Measurements from ENCODE around the gene POLR1A. TPM values are rescaled to one million over a fixed set of nuclear protein-coding genes. Genes with fewer than 3 reads are reported as not detected.

POLR1A gene
- total RNA-seq, 1 donor from 2014 or later: 9.2 TPM

DNA sequence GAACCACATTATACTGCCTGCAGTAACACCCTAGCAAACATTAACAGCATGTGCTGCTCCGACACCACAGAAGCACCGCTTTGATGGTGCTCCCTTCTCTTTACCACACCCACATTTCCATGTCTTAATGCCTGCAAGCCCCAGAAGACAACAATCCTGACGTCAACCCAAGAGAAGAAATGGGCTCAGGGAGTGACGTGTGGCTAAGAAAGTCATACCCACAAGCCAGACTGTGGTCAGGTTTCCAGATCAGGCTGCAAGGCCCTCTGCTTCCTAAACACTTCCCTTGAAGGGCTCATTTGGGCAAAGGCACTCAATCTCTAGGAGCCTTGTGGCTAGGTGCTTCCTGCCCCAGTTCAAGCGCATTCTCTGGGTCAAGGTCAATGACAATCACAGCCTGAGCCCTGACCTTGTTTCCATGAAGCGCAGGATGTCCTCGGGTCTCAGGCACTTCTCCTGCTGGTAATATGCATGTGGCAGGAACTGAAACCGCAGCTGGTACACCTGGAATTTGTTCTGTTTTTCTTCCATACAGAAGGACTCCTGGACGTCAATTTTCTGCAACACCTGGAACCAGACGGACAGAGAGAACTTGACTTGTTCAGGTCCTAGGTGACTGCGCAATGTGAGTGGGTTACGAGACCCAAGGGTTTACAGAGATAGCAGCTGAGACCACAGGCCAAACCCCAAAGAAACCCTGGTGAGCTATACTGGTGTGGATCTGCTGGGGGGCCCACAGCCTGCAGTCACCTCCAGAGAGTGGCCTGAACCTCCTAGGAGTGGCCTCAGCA lies 67.2 kb downstream of the POLR1A start:
- DNase-seq (ENCODE audit: low read depth in 2 of 2): peak in 1 of 2 donors; percentile 14

DNA sequence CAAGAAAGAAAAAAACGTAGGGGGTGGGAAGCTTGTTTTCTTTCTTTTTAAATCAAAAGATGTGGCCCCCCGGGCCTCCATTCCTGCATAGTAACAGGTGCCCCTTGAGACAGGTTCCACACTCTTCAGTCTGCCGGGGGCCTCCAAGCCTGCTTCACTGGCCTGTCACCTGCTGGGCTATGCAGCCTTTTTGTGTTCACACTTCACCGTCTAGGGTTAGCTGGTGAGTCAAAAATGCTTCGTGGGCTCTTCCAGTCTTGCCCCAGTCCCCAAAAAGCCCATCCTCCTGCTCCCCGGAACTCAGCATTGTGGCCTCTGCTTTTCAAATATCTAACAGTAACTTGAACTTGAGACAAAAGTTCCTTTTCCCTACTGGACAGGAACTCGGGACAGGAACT lies 67.9 kb downstream of the POLR1A start:
- DNase-seq (ENCODE audit: low read depth in 2 of 2): no peak

- DNase-seq (ENCODE audit: low read depth in 2 of 2): peak; percentile 60 to 89
Observed at GRCh38 chr2:86037141-86037794, 68.4 kb downstream of the POLR1A start.

DNA sequence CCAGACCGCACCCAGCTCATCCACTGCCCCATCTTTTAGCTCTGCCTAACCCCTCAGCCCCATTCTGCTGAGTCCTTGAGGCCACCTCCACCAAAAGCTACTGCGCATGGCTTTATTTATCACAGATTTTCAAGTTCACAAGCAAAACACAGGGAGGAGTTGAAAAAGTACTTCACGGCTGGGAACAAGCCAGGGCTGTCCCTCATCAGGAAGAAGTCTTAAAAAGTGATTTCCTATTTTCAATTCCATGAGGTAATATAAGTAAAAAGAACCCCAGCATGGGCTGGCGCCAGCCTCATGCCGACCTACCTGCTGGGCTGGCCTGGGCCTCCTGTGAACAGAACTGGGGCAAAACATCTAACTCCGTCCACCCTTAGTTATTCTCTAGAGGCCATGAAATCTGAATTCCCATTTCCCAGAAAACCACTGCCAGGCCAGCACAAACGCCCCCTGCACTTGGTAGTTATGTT lies 69.0 kb downstream of the POLR1A start:
- DNase-seq (ENCODE audit: low read depth in 2 of 2): no peak

GRCh38 chr2:86035883-86036668 lies 69.6 kb downstream of the POLR1A start:
- peak; percentile 53 to 92 for DNase-seq (ENCODE audit: low read depth in 2 of 2)

DNA sequence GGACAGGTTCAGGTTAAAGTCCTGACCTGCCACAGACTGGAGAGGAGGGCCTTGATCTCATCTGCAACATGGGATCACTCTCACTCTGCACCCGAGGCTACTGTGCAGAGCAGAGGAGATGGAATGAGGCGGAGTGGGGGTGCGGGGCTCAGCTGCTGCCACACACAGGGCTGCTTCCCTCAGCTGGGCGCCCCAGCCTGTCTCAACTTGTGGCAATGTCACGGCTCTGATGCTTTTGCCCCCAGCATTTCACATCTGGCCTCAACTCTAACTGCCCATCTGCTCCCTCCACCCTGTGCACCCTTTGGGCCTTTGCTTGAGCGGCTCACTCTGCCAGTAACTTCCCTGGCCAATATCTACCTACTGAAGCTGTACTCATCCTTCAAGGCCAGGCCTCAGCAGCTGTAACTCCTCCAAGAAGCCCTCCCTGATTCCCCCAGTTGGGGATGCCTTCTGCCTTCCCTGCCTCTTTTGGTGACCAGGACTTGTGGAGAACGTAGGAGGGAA lies 70.3 kb downstream of the POLR1A start:
- DNase-seq (ENCODE audit: low read depth in 2 of 2): no peak

DNA sequence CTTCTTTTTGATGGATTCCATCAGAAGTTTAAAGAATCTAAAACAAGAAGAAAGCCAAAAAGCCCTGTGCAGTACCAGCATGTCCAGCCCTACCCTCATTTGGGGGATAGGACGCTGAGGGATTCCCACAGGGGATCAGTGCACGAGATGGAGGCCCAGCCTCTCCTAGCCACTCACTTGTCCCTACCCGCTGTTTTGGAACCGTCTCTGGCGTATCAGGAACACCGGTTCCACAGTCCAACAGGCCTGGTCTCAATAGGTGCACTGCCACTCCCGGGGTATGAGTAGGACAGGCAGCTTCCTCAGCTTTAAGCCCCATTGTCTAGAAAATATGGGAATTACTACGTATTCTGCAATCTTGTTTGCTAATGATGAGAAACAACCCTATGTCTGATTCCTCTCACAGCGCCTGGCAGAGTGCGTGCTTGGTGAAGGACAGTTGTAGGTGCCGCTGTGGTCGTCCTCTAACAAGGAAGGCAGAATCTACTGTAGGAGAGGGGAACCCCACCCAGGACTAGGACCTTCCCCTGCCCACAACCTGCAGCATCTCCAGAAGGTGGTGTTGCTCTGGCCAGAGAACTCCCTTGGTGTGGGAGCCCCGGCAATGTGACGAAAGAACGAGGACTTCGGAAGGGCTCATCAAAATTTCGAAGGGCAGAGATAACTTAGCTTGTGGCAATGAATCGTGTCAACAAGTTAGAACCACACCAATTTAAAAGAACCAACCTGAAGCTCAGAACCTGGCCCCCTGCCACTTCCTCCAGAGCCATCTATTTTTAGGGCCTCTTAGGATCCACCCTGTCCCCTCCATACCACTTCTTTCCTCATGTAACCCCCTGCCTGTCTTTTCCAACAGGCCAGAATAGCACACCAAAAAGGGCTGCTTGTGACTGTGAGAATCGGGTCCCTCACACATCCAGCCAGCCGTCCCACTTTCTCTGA lies 71.7 kb downstream of the POLR1A start:
- no peak for DNase-seq (ENCODE audit: low read depth in 2 of 2)

DNA sequence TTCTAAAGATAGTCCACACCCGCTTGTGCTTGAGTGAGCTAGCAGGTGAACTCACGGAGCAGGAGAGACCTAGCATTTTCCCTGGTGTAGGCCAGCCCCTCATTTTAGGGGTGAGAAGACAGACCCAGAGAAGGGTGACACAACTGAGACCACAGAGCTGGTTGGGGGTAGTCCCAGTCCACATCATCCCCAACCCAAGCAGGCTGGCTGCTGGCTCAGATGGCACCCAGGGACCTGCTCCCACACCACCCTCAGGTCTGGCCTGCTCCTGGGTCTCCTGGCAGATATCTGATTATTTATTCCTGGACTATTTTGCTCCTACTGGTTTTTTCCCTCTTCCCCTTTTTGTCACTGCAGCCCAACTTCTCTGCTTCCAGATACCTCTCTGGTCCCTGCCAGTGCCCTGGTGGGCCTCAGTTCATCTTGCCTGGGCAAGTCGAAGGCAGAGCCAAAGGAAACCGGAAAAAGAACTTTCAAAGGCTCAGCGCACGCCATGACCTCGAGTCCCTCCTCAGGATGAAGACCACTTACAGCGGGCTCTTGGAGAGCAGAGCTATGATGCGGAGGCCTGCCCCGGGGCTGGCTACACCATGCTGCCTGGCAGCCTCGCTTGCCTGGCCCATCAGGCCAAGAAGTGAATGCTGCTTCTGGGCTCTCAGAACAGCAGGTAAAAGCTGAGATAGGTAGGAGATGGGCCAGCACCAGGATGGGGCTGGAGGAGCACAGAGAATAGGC lies 72.7 kb downstream of the POLR1A start:
- no peak for DNase-seq (ENCODE audit: low read depth in 2 of 2)

- no peak for DNase-seq (ENCODE audit: low read depth in 2 of 2)
Observed at GRCh38 chr2:86031606-86032005, 74.1 kb downstream of the POLR1A start.

DNA sequence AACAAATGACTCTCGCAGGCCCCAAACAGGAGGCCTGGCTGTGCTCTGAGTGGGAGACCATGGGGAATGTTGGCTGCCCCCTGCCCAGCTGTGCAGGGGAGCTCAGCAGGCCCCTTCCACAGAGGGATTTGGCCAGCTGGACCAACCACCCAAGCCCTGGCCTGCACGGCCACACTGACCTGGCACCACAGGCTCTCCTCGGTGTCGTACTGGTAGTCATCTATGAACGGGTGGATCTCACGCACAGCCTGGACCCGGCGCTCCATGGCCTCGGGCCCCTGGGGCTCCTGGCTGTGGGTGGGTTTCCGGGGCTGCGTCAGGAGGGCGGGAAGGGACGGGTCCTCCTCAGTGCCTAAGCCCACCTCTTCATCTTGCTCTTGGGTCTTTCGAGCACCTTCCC lies 74.5 kb downstream of the POLR1A start:
- DNase-seq (ENCODE audit: low read depth in 2 of 2): no peak

GRCh38 chr2:86029873-86030272 lies 75.8 kb downstream of the POLR1A start:
- no peak for DNase-seq (ENCODE audit: low read depth in 2 of 2)

GRCh38 chr2:86028766-86029381 lies 76.8 kb downstream of the POLR1A start:
- peak; percentile 83 to 93 for DNase-seq (ENCODE audit: low read depth in 2 of 2)

DNA sequence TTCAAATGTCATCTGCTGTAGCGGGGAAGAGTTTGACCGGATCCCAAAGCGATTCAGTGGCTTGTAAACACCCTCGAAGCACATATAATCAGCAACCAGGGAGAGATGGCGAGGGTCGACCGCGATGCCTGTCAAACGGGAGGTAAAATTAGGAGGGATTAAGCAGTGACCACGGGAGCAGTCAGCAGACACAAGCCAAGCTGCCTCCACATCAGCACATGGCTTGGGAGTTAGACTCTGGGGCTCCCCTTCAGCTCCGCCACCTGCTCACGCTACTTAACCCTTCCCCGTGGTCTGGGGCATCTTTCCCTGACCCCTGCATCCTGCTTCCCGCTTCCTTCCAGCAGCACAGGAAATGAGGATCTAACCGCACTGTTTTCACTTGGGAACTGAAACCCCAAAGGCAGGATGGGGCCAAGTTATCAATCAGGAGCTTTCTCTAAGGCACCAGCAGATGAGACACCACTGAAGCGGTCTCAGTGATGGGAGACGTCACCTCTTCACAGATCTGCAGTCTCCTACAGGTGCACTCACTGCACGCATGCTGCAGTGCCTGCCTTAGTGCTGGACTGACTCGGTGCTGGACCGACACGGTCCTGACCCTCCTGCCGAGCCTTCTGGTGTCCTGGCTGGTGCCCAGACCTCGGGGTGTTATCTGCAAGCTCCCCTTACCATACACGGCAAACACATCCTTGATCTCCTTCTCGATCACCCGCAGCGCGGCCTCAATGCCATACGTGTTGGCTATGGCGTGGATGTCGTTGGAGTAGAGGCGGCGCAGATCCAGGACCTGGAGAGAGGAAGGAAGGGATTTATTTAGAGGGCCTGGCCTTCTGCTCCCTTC lies 77.5 kb downstream of the POLR1A start:
- DNase-seq (ENCODE audit: low read depth in 2 of 2): peak in 1 of 2 donors; percentile 19

- DNase-seq (ENCODE audit: low read depth in 2 of 2): no peak
Observed at GRCh38 chr2:86027196-86027921, 78.3 kb downstream of the POLR1A start.

DNA sequence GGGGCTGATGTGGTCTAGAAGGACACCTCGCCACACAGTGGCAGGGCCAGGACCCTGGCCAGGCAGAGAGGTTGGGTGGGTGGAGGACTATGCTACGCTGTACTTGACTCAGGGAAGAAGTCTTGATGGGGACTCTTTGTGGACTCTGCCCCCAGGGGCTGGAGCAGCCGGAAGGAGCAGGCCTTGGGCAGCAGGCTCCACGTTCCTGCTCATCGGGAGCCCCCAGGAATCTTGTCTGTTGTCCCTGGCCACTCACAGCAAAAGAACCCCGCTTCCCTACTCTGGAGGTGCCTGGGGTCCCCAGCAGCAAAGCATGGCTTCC lies 79.0 kb downstream of the POLR1A start:
- DNase-seq (ENCODE audit: low read depth in 2 of 2): no peak

GRCh38 chr2:86025976-86026743 lies 79.5 kb downstream of the POLR1A start:
- no peak for DNase-seq (ENCODE audit: low read depth in 2 of 2)

DNA sequence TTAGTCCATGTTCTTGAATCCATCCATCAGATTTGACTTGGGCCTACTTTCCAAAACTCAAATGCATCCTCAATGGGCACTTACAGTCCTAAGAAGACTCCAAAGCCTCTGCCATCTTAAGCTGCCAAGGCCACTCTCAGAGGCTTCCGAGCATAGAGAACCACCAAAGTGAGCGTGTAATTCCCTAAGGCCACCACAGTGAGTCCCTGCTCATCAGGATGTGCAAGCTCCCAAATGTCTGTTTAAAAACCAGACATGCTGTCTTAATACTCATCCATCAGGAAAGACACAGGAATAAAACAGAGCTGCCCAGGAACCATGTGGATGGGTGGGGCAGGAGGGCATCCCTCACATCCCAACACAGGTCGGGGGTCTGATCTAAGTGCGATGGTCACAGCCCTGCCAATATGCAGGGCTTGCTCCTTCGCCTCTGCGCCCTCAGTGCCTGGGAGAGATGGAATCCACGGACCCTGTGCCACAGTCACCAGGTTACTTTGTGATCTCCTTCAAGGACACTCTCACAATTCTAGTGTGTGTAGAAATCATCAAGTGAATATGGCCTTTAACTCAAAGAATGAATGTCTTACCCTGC lies 80.4 kb downstream of the POLR1A start:
- DNase-seq (ENCODE audit: low read depth in 2 of 2): no peak
